Lung (tissue), 12 donors: ENCODE data around the gene RBPJL. TPM values are rescaled to one million over a fixed set of nuclear protein-coding genes. Genes with fewer than 3 reads are reported as not detected.

Source experiments
- ATAC-seq: fragments of 200-7000 bp; cut with Tn5 transposase; one replicate; pipeline ENCODE4 v1.9.1; 2020; ENCODE audit warnings: moderate number of reproducible peaks; ENCODE audit not compliant: insufficient read depth, low FRiP score
- DNase-seq, 3 donors: peaks; one replicate each; pipeline ENCODE4 v3.0.0-alpha.2; 2013 to 2017
- H3K27ac ChIP-seq, 2 donors: one replicate each; pipeline ENCODE4 v1.5.1; 2013; ENCODE audit warnings: mild to moderate bottlenecking in 2 of 2, moderate library complexity in 2 of 2, control low read depth in 1 of 2, inconsistent platforms in 1 of 2, low read depth in 1 of 2, low read length in 1 of 2
- H3K27me3 ChIP-seq, 3 donors: one replicate each; pipeline ENCODE4 v1.5.1; 2013; ENCODE audit warnings: low read length in 2 of 3; ENCODE audit not compliant: control insufficient read depth in 3 of 3, insufficient read depth in 3 of 3
- H3K36me3 ChIP-seq, 4 donors: one replicate each; pipeline ENCODE4 v1.5.1; 2013; ENCODE audit warnings: low read length in 4 of 4, mild to moderate bottlenecking in 1 of 4, moderate library complexity in 1 of 4; ENCODE audit not compliant: control insufficient read depth in 4 of 4, insufficient read depth in 4 of 4
- H3K4me1 ChIP-seq, 5 donors: one replicate each; pipeline ENCODE4 v1.5.1; 2013; ENCODE audit warnings: low read length in 5 of 5, mild to moderate bottlenecking in 2 of 5, moderate library complexity in 1 of 5; ENCODE audit not compliant: control insufficient read depth in 5 of 5, insufficient read depth in 5 of 5
- H3K4me3 ChIP-seq: one replicate; pipeline ENCODE4 v1.5.1; 2013; ENCODE audit warnings: mild to moderate bottlenecking, control low read depth, moderate library complexity
- H3K9ac ChIP-seq, 2 donors: one replicate each; pipeline ENCODE4 v1.5.1; 2013; ENCODE audit warnings: low read length in 2 of 2, control low read depth in 1 of 2; ENCODE audit not compliant: insufficient read depth in 1 of 2
- H3K9me3 ChIP-seq, 4 donors: one replicate each; pipeline ENCODE4 v1.5.1; 2013; ENCODE audit warnings: low read length in 3 of 4, mild to moderate bottlenecking in 1 of 4, moderate library complexity in 1 of 4; ENCODE audit not compliant: control insufficient read depth in 4 of 4, insufficient read depth in 3 of 4
- WGBS, 2 donors: extraction: QIAGEN DNeasy Blood & Tissue Kit; methylation state at CpG; one replicate each; pipeline ENCODE4 v1.1.7; 2013; 5-methylcytosine and 5-hydroxymethylcytosine counted together
- polyA plus RNA-seq, 2 donors: library from polyadenylated mRNA; stranded (reverse); fragments of 200-250 nt; gene quantifications; one replicate each; pipeline ENCODE4 v1.2.1, GENCODE V29; 2013
- total RNA-seq, 2 donors: library from RNA; depleted of rRNA in 1 of 2; stranded (reverse); fragments of >200 nt in 1 of 2; gene quantifications; one replicate each; pipeline ENCODE4 v1.2.1, GENCODE V29; 2014 to 2021
- TF ChIP-seq, protein P1 (sequence below): IDR thresholded peaks from 2 replicates; pipeline ENCODE4 v1.5.1; 2012; ENCODE audit warnings: mild to moderate bottlenecking; ENCODE audit errors: control extremely low read depth, extremely low read depth
- donor health status: control.
- donor health status: control.
- donor health status: Bipolar disorder and iron deficiency.
- donor health status: healthy.
- donor health status: DM: yes; HTN: yes; CAD: no.

RBPJL gene
- total and polyA plus RNA-seq, 4 donors = 0.12 TPM; not detected in 3

DNA sequence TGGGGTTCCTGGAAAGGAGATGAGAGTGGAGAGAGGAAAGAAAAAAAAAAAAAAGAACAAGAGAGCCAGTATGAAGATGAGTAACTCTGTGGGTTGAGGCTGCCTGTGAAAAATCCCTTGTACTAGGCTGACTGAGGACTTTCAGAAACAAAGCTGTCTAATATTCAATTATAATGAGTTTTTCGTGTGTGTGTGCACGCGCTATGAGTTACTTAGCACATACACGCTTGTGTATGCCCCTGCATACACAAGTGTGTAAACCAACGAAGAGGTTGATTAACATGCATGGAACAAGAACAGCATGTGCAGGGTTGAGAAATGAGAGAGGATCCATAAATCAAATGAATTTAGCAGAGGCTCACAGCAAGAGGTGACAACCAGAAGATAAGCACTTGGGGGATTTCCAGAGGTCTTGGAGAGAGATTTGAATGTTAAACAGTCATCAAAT is 4.8 kb upstream of the RBPJL start:
- Histone ChIP-seq H3K27me3 (peaks cover 0 to 27% (median 24%) of the 10 kb centered on the region in 3 donors), H3K36me3 (no peaks in the 10 kb centered on the region), H3K4me3 (no peak overlapping the region), H3K27ac (no peak overlapping the region), H3K9ac (no peak overlapping the region), H3K9me3 (no peaks in the 10 kb centered on the region), H3K4me1 (peaks cover 0 to 3% (median 0%) of the 10 kb centered on the region in 5 donors)
- no peak for ATAC-seq
- TF ChIP-seq, protein P1, sequence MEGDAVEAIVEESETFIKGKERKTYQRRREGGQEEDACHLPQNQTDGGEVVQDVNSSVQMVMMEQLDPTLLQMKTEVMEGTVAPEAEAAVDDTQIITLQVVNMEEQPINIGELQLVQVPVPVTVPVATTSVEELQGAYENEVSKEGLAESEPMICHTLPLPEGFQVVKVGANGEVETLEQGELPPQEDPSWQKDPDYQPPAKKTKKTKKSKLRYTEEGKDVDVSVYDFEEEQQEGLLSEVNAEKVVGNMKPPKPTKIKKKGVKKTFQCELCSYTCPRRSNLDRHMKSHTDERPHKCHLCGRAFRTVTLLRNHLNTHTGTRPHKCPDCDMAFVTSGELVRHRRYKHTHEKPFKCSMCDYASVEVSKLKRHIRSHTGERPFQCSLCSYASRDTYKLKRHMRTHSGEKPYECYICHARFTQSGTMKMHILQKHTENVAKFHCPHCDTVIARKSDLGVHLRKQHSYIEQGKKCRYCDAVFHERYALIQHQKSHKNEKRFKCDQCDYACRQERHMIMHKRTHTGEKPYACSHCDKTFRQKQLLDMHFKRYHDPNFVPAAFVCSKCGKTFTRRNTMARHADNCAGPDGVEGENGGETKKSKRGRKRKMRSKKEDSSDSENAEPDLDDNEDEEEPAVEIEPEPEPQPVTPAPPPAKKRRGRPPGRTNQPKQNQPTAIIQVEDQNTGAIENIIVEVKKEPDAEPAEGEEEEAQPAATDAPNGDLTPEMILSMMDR = no peak
- DNase-seq = no peak
- 77 to 88% methylated on average over 5 of the region's 5 CpGs for WGBS, 2 donors

DNA sequence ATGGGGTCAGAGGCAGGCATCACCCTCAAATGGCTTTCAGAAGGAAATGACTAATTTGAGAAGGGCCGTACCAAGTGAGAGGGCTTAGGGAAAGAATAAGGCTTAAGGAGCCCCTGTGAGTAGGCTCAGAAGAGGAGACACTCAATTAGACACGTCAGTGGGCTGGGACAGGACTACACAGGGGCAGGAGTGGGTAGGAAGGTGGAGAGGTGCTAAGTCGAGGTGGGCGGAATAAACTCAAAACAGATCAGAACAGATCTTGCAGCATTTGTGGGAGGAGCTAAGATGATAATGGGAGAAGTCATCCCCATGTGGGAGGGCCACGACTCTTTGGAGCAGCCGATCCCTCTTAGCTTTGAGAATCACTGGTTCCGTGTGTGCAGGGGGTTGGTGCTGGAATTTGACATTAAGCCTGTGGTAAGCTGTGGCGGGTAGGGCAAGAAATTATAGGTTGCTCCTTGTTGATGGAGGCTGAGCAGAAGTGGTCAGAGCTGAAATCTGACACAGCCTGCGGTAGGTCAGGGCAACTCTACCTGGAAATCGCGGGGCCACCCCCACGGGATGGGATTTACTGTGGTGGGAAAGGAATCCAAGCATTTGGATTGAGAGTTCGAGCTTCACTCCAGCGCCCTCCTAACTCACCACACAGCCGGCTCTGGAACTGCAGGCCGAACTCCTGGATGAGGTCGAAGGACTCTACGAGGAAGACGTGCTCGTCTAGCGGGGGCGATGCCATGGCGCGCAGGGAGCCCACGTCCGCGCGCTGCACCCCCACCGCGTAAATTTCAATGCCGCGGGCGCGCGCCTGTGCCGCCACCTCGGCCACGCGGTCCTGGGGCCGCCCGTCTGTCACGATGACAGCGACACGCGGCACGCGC is 2.8 kb upstream of the RBPJL start:
- Histone ChIP-seq H3K4me1 (peaks cover 0 to 5% (median 0%) of the 10 kb centered on the region in 5 donors), H3K4me3 (no peak overlapping the region), H3K36me3 (no peaks in the 10 kb centered on the region), H3K9me3 (no peaks in the 10 kb centered on the region), H3K27me3 (peaks cover 0 to 37% (median 27%) of the 10 kb centered on the region in 3 donors), H3K9ac (no peak overlapping the region), H3K27ac (no peak overlapping the region)
- DNase-seq = no peak
- no peak for ATAC-seq
- TF ChIP-seq, protein P1 = no peak
- WGBS, 2 donors = 55 to 65% methylated on average over 45 to 47 of the region's 47 CpGs

DNA sequence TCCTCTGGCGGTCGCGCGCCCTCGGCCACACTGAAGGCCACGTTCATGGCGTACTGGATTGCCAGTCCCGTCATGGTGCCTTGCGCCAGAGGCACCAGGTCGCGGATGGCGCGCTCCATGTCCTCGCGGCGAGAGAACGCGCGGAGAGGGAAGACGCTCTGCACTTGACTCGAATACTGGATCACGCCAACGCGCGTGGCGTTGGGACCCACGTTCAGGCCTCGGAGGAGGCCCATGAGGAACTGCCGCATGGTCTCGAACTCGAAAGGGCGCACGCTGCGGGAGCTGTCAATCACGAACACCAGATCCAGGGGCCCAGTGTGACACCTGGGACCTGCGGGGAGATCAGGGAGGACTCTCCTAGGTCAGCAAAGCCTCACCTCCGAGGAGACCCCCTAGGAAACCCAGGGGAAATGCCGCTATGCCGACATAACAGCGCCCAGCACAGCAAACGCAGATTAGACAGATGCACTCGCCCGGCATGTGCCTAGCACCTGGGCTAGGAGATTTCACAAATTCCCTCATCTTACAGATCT is 2.1 kb upstream of the RBPJL start:
- Histone ChIP-seq H3K27me3 (peaks cover 0 to 37% (median 27%) of the 10 kb centered on the region in 3 donors), H3K4me1 (peaks cover 0 to 5% (median 0%) of the 10 kb centered on the region in 5 donors), H3K9ac (no peak overlapping the region), H3K9me3 (no peaks in the 10 kb centered on the region), H3K36me3 (no peaks in the 10 kb centered on the region), H3K27ac (no peak overlapping the region), H3K4me3 (no peak overlapping the region)
- TF ChIP-seq, protein P1 = no peak
- DNase-seq (no peak), ATAC-seq (no peak)
- 64 to 79% methylated on average over 43 of the region's 43 CpGs for WGBS, 2 donors
